WTC11 (cell line): ENCODE results near the gene PROCA1. TPM values are rescaled to one million over a fixed set of nuclear protein-coding genes. Genes with fewer than 3 reads are reported as not detected.

Source experiments
- ATAC-seq: fragments of 200-7000 bp; cut with Tn5 transposase; 2 replicates; pipeline ENCODE4 v1.10.0; 2021; ENCODE audit warnings: mild to moderate bottlenecking, moderate library complexity
- CTCF ChIA-PET: fragments of 300-600 bp; sonication (Branson Sonifier 250); formaldehyde crosslinking; loops from one replicate; lab custom pipeline; 2021; ENCODE audit warnings: antibody characterized with exemption; lab: Charles Lee
- POLR2A ChIA-PET: fragments of 350-600 bp; sonication (Branson Sonifier 250); formaldehyde crosslinking; loops from one replicate; lab custom pipeline; 2021; ENCODE audit warnings: antibody characterized with exemption; lab: Charles Lee
- DNase-seq: peaks from one replicate; pipeline ENCODE4 v3.0.0; 2021; ENCODE audit warnings: low spot score
- H3K27ac Mint-ChIP-seq: 2 replicates; pipeline ENCODE4 v1.8.0; 2021; ENCODE audit warnings: mixed read lengths
- H3K27me3 Mint-ChIP-seq: 2 replicates; pipeline ENCODE4 v1.8.0; 2021; ENCODE audit warnings: low read depth, mild to moderate bottlenecking, moderate library complexity, mixed read lengths
- H3K36me3 Mint-ChIP-seq: 2 replicates; pipeline ENCODE4 v1.8.0; 2021; ENCODE audit warnings: mixed read lengths
- H3K4me1 Mint-ChIP-seq: 2 replicates; pipeline ENCODE4 v1.8.0; 2022; ENCODE audit warnings: mixed read lengths
- H3K4me3 Mint-ChIP-seq: 2 replicates; pipeline ENCODE4 v1.8.0; 2021; ENCODE audit warnings: mild to moderate bottlenecking, moderate library complexity, mixed read lengths
- H3K9me3 Mint-ChIP-seq: 2 replicates; pipeline ENCODE4 v1.8.0; 2021; ENCODE audit warnings: mixed read lengths
- CBFB ChIP-seq: sonication (generic); formaldehyde crosslinking; IDR thresholded peaks from 2 replicates; pipeline ENCODE4 v1.8.1; 2022; ENCODE audit warnings: mild to moderate bottlenecking, low read depth, missing genetic modification reagents
- CTCF ChIP-seq: fragments of 200-600 bp; IDR thresholded peaks from 2 replicates; pipeline ENCODE4 v1.8.0; 2022; ENCODE audit warnings: antibody characterized with exemption
- ELF4 ChIP-seq: sonication (generic); formaldehyde crosslinking; IDR thresholded peaks from 2 replicates; pipeline ENCODE4 v1.8.1; 2022; ENCODE audit warnings: low read depth, mild to moderate bottlenecking, moderate library complexity, missing genetic modification reagents
- EMX1 ChIP-seq: fragments of 250-450 bp; sonication (Bioruptor Pico); IDR thresholded peaks from 2 replicates; pipeline ENCODE4 v1.8.0; 2021; ENCODE audit warnings: mild to moderate bottlenecking
- FOXK1 ChIP-seq: sonication (generic); formaldehyde crosslinking; IDR thresholded peaks from 2 replicates; pipeline ENCODE4 v1.8.0; 2022; ENCODE audit warnings: mild to moderate bottlenecking, moderate library complexity, missing genetic modification reagents
- FOXP1 ChIP-seq: sonication (generic); formaldehyde crosslinking; IDR thresholded peaks from 2 replicates; pipeline ENCODE4 v1.8.0; 2022; ENCODE audit warnings: missing genetic modification reagents, mild to moderate bottlenecking, moderate library complexity, borderline replicate concordance
- GABPB1 ChIP-seq: sonication (generic); formaldehyde crosslinking; IDR thresholded peaks from 2 replicates; pipeline ENCODE4 v1.8.1; 2023; ENCODE audit warnings: mild to moderate bottlenecking, missing genetic modification reagents
- GTF2I ChIP-seq: fragments of 250-450 bp; sonication (Bioruptor Pico); conservative IDR thresholded peaks from 2 replicates; pipeline ENCODE4 v1.4.0; 2021; ENCODE audit warnings: mild to moderate bottlenecking
- HMGA2 ChIP-seq: fragments of 250-450 bp; sonication (Bioruptor Pico); IDR thresholded peaks from 2 replicates; pipeline ENCODE4 v1.4.0; 2021; ENCODE audit warnings: mild to moderate bottlenecking, moderate library complexity
- MXD4 ChIP-seq: fragments of 250-450 bp; sonication (Bioruptor Pico); IDR thresholded peaks from 2 replicates; pipeline ENCODE4 v1.8.0; 2021; ENCODE audit warnings: mild to moderate bottlenecking, moderate library complexity, borderline replicate concordance
- NR3C1 ChIP-seq: sonication (generic); formaldehyde crosslinking; conservative IDR thresholded peaks from 2 replicates; pipeline ENCODE4 v1.8.1; 2023; ENCODE audit warnings: low read depth, mild to moderate bottlenecking, missing genetic modification reagents
- PREB ChIP-seq: sonication (generic); formaldehyde crosslinking; IDR thresholded peaks from 2 replicates; pipeline ENCODE4 v1.8.1; 2022; ENCODE audit warnings: mild to moderate bottlenecking, missing genetic modification reagents, moderate library complexity, borderline replicate concordance
- SMAD4 ChIP-seq: sonication (generic); formaldehyde crosslinking; IDR thresholded peaks from 2 replicates; pipeline ENCODE4 v1.8.0; 2022; ENCODE audit warnings: mild to moderate bottlenecking, missing genetic modification reagents
- SOX15 ChIP-seq: fragments of 250-450 bp; sonication (Bioruptor Pico); IDR thresholded peaks from 2 replicates; pipeline ENCODE4 v1.9.0; 2021; ENCODE audit warnings: mild to moderate bottlenecking
- SP1 ChIP-seq: sonication (generic); formaldehyde crosslinking; conservative IDR thresholded peaks from 2 replicates; pipeline ENCODE4 v1.8.1; 2022; ENCODE audit warnings: missing genetic modification reagents
- ZBTB21 ChIP-seq: sonication (generic); formaldehyde crosslinking; IDR thresholded peaks from 2 replicates; pipeline ENCODE4 v1.8.1; 2023; ENCODE audit warnings: mild to moderate bottlenecking, missing genetic modification reagents, borderline replicate concordance
- ZNF219 ChIP-seq: sonication (generic); formaldehyde crosslinking; IDR thresholded peaks from 2 replicates; pipeline ENCODE4 v1.8.0; 2023; ENCODE audit warnings: missing genetic modification reagents, mild to moderate bottlenecking, borderline replicate concordance
- ZNF263 ChIP-seq: sonication (generic); formaldehyde crosslinking; IDR thresholded peaks from 2 replicates; pipeline ENCODE4 v1.8.1; 2022; ENCODE audit warnings: low read depth, mild to moderate bottlenecking, moderate library complexity, missing genetic modification reagents
- total RNA-seq: library from RNA; stranded (reverse); gene quantifications from 3 replicates; pipeline ENCODE4 v1.2.3, GENCODE V29; 2021
- TF ChIP-seq, protein P1 (sequence below): fragments of 250-450 bp; sonication (Bioruptor Pico); conservative IDR thresholded peaks from 2 replicates; pipeline ENCODE4 v1.9.0; 2021; ENCODE audit warnings: mild to moderate bottlenecking
- TF ChIP-seq, protein P2 (sequence below): fragments of 250-450 bp; sonication (Bioruptor Pico); IDR thresholded peaks from 2 replicates; pipeline ENCODE4 v1.9.0; 2021; ENCODE audit warnings: mild to moderate bottlenecking
- TF ChIP-seq, protein P3 (sequence below): sonication (generic); formaldehyde crosslinking; IDR thresholded peaks from 2 replicates; pipeline ENCODE4 v1.8.1; 2023; ENCODE audit warnings: mild to moderate bottlenecking, missing genetic modification reagents
- TF ChIP-seq, protein P4 (sequence below): sonication (generic); formaldehyde crosslinking; IDR thresholded peaks from 2 replicates; pipeline ENCODE4 v1.8.1; 2023; ENCODE audit warnings: mild to moderate bottlenecking, missing genetic modification reagents, moderate library complexity

The PROCA1 gene
- total RNA-seq, 1 experiment from 2014 or later: 28.4 TPM

GRCh38 chr17:28669918-28670317 is 41.8 kb downstream of the PROCA1 start:
- no peak overlapping the region for H3K27ac Mint-ChIP-seq
- H3K9me3 Mint-ChIP-seq: no peaks in the 10 kb centered on the region
- no peaks in the 10 kb centered on the region for H3K27me3 Mint-ChIP-seq
- CTCF ChIA-PET: no interaction called here
- TF ChIP-seq SOX15 (CRISPR knock-in tag) (no peak), CBFB (CRISPR knock-in tag) (no peak), EMX1 (no peak), GABPB1 (no peak), SP1 (CRISPR knock-in tag) (no peak), ELF4 (CRISPR knock-in tag) (no peak), GTF2I (CRISPR knock-in tag) (no peak)
- TF ChIP-seq, protein P1, sequence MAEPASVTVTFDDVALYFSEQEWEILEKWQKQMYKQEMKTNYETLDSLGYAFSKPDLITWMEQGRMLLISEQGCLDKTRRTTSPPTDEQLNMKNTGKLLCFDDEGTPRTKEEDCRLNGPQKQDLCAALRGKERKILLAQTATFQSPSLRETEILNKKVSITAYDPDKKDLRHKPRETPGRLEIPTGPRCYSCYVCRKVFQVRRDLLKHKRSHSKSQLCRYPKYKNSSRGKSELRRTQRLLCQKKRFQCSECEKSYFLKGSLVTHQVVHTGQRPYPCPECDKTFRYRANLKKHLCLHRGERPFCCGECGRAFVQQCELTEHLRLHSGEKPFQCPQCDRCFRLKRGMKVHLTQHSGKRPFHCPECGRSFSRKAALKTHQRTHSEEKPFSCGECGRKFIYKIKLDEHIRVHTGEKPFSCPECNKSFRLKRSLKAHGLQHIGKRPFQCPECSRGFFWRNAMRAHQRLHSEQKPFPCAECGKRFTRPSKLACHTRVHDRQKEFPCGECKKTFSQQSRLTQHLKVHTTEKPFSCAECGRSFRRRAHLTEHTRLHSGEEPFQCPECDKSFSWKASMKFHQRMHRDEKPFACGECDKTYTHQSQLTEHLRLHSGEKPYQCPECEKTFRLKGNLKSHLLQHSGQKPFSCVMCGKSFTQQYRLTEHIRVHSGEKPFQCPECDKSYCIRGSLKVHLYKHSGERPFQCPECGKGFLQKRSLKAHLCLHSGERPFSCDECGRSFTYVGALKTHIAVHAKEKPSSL: no peak
- TF ChIP-seq, protein P2, sequence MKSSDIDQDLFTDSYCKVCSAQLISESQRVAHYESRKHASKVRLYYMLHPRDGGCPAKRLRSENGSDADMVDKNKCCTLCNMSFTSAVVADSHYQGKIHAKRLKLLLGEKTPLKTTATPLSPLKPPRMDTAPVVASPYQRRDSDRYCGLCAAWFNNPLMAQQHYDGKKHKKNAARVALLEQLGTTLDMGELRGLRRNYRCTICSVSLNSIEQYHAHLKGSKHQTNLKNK (CRISPR knock-in tag): no peak
- TF ChIP-seq, all 79 proteins: peak for 0
- POLR2A ChIA-PET: no interaction called here
- DNase-seq: no peak
- Mint-ChIP-seq H3K36me3 (peaks cover 54% of the 10 kb centered on the region), H3K4me1 (no peaks in the 10 kb centered on the region), H3K4me3 (no peak overlapping the region)
- ATAC-seq: no peak

GRCh38 chr17:28667870-28668269 is 43.8 kb downstream of the PROCA1 start:
- ATAC-seq (no peak), DNase-seq (no peak)

More at GRCh38 chr17:28667870-28668269, 43.8 kb downstream of the PROCA1 start:
- Mint-ChIP-seq H3K27ac (no peak overlapping the region), H3K4me1 (peaks cover 11% of the 10 kb centered on the region), H3K4me3 (no peak overlapping the region), H3K9me3 (no peaks in the 10 kb centered on the region), H3K36me3 (peaks cover 37% of the 10 kb centered on the region), H3K27me3 (no peaks in the 10 kb centered on the region)
- TF ChIP-seq ZNF219 (CRISPR knock-in tag): no peak
- TF ChIP-seq FOXP1 (CRISPR knock-in tag): no peak
- no peak for TF ChIP-seq CTCF
- TF ChIP-seq MXD4 (CRISPR knock-in tag): no peak
- TF ChIP-seq SP1 (CRISPR knock-in tag): no peak
- TF ChIP-seq NR3C1 (CRISPR knock-in tag): no peak
- no peak for TF ChIP-seq HMGA2
- TF ChIP-seq ELF4 (CRISPR knock-in tag): no peak
- TF ChIP-seq, protein P3, sequence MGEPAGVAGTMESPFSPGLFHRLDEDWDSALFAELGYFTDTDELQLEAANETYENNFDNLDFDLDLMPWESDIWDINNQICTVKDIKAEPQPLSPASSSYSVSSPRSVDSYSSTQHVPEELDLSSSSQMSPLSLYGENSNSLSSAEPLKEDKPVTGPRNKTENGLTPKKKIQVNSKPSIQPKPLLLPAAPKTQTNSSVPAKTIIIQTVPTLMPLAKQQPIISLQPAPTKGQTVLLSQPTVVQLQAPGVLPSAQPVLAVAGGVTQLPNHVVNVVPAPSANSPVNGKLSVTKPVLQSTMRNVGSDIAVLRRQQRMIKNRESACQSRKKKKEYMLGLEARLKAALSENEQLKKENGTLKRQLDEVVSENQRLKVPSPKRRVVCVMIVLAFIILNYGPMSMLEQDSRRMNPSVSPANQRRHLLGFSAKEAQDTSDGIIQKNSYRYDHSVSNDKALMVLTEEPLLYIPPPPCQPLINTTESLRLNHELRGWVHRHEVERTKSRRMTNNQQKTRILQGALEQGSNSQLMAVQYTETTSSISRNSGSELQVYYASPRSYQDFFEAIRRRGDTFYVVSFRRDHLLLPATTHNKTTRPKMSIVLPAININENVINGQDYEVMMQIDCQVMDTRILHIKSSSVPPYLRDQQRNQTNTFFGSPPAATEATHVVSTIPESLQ (CRISPR knock-in tag): no peak
- no peak for TF ChIP-seq ZBTB21
- no peak for TF ChIP-seq FOXK1 (CRISPR knock-in tag)
- no peak for TF ChIP-seq PREB (CRISPR knock-in tag)
- TF ChIP-seq ZNF263 (CRISPR knock-in tag): no peak
- TF ChIP-seq, protein P4, sequence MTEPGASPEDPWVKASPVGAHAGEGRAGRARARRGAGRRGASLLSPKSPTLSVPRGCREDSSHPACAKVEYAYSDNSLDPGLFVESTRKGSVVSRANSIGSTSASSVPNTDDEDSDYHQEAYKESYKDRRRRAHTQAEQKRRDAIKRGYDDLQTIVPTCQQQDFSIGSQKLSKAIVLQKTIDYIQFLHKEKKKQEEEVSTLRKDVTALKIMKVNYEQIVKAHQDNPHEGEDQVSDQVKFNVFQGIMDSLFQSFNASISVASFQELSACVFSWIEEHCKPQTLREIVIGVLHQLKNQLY (CRISPR knock-in tag): no peak
- TF ChIP-seq SMAD4 (CRISPR knock-in tag): no peak
- TF ChIP-seq, protein P1: no peak
- ChIA-PET POLR2A (no interaction called here), CTCF (interaction anchor here (0.7 to 1.7 kb wide), 3 partner anchors 21 to 24 kb away, joined by 3 to 8 read pairs (median 4); partner anchors contain the start of gene BLTP2)
